ENCODE measurements around the gene PRR30. TPM values are rescaled to one million over a fixed set of nuclear protein-coding genes. Genes with fewer than 3 reads are reported as not detected.

The PRR30 gene
- polyA plus RNA-seq, 1 donor (not counting 4 experiments of a cell fraction or from before 2014, with no cell fraction given) = not detected

DNA sequence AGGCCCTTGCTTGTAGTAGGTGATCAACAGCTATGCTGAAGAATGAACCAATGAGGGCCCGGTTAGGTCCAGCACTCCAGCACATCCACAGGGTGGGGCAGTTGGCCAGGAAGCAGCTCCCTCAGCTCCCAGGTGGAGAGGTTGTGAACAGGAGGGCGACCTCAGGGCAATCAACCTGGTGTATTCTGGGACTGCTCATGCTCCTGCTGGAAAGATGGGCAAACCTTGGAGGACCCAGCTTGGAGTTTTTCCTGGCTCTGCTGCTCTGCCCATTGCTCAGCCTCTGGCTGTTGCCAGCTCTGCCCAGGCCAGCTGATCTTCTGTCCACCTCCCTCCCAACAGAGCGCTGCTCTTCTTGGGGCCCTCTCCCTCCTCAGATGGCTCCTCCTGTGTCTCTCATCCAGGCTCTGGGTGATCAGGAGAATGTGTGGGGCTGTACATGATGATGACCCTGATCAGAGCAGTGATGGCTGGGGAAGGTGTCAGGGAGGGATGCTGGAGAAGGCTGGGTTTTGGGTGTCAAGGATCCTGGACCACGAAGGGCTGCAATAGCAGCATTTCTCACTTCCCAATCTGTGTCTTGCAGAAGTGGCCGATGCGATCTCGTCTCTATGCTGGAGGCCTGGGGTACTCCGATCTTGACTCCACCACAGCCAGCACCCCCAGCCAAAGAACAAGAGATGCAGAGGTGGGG is 13.0 kb upstream of the PRR30 start:
- Histone ChIP-seq H3K9me1 (ENCODE audit: control insufficient read depth, extremely low read depth, insufficient read depth, low read length) (no peaks in the 10 kb centered on the region), H3K4me3 (ENCODE audit: control insufficient read depth in 2 of 3, extremely low read depth in 1 of 3, insufficient read depth in 2 of 3, low read depth in 1 of 3, low read length in 3 of 3) (no peak overlapping the region), H3K9ac (ENCODE audit: control insufficient read depth, extremely low read depth, insufficient read depth, low read length) (no peak overlapping the region), H4K20me1 (ENCODE audit: control insufficient read depth, extremely low read depth, insufficient read depth, low read length) (no peaks in the 10 kb centered on the region), H3K27me3 (ENCODE audit: control insufficient read depth, extremely low read depth, insufficient read depth, low read length) (peaks cover 7% of the 10 kb centered on the region), H2AFZ (ENCODE audit: control insufficient read depth, low read length) (no peak overlapping the region), H3K27ac (ENCODE audit: control insufficient read depth, insufficient read depth, low read length) (no peak overlapping the region), H3K4me1 (ENCODE audit: control insufficient read depth, extremely low read depth, insufficient read depth, low read length) (peaks cover 5% of the 10 kb centered on the region), H3K79me2 (ENCODE audit: control insufficient read depth, insufficient read depth, low read length) (no peaks in the 10 kb centered on the region), H3K9me3 (ENCODE audit: control insufficient read depth, low read depth, low read length) (no peaks in the 10 kb centered on the region), H3K36me3 (ENCODE audit: control insufficient read depth in 2 of 2, extremely low read depth in 1 of 2, insufficient read depth in 2 of 2, low read length in 2 of 2) (no peaks in the 10 kb centered on the region), H3K4me2 (ENCODE audit: control insufficient read depth, extremely low read depth, insufficient read depth, low read depth, low read length) (no peak overlapping the region)
- FAIRE-seq = no peak
- no peak for TF ChIP-seq EZH2 (IDR thresholded peaks at IDR 0.05; ENCODE audit: low read length)
- TF ChIP-seq, protein P1, sequence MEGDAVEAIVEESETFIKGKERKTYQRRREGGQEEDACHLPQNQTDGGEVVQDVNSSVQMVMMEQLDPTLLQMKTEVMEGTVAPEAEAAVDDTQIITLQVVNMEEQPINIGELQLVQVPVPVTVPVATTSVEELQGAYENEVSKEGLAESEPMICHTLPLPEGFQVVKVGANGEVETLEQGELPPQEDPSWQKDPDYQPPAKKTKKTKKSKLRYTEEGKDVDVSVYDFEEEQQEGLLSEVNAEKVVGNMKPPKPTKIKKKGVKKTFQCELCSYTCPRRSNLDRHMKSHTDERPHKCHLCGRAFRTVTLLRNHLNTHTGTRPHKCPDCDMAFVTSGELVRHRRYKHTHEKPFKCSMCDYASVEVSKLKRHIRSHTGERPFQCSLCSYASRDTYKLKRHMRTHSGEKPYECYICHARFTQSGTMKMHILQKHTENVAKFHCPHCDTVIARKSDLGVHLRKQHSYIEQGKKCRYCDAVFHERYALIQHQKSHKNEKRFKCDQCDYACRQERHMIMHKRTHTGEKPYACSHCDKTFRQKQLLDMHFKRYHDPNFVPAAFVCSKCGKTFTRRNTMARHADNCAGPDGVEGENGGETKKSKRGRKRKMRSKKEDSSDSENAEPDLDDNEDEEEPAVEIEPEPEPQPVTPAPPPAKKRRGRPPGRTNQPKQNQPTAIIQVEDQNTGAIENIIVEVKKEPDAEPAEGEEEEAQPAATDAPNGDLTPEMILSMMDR (optimal IDR thresholded peaks at IDR 0.05 in 1 of 3, IDR thresholded peaks at IDR 0.05 in 1 of 3, conservative IDR thresholded peaks at IDR 0.05 in 1 of 3; ENCODE audit: extremely low read depth in 1 of 3, insufficient read depth in 2 of 3, low read length in 3 of 3) = peak in 1 of 3 experiments; percentile 35
- dilution Hi-C loops (cut with MboI; ENCODE audit: extremely low pct_ligation_motif_present, low sequenced_read_pairs) = no loop called here
- no peak for DNase-seq (ENCODE audit: low read depth, low spot score)

DNA sequence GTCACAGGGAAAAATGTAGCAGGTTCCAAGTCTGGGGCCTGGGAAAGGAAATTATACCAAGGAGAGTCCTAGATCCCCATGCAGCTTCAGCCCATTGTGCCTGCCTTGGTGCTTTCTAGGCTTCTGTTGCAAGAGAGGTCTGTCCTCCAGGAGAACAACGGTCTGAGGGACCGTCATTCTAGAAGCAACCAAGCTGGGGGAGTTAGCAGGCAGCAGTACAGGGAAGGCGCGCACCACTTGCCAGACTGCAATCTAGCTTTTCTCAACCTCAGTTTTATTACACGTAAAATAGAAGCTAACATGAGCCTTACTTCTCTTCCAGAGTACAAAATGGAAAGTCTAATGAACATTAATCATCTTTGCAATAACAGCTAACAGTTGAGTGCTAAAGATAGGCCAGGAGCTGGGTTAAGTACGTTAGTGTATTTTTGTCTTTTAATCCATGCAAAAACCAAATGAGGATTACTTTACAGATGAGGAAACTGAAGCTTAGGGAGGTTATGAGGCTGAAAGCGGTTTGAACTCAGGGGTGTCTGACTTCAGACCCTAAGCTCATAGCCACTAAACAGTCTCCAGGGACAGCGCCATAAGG is 11.5 kb upstream of the PRR30 start:
- Histone ChIP-seq H3K27me3 (ENCODE audit: control insufficient read depth, extremely low read depth, insufficient read depth, low read length) (peaks cover 7% of the 10 kb centered on the region), H3K4me1 (ENCODE audit: control insufficient read depth, extremely low read depth, insufficient read depth, low read length) (peaks cover 5% of the 10 kb centered on the region), H3K36me3 (ENCODE audit: control insufficient read depth in 2 of 2, extremely low read depth in 1 of 2, insufficient read depth in 2 of 2, low read length in 2 of 2) (no peaks in the 10 kb centered on the region), H3K4me3 (ENCODE audit: control insufficient read depth in 2 of 3, extremely low read depth in 1 of 3, insufficient read depth in 2 of 3, low read depth in 1 of 3, low read length in 3 of 3) (no peak overlapping the region), H3K9ac (ENCODE audit: control insufficient read depth, extremely low read depth, insufficient read depth, low read length) (no peak overlapping the region), H3K27ac (ENCODE audit: control insufficient read depth, insufficient read depth, low read length) (no peak overlapping the region), H2AFZ (ENCODE audit: control insufficient read depth, low read length) (no peak overlapping the region), H4K20me1 (ENCODE audit: control insufficient read depth, extremely low read depth, insufficient read depth, low read length) (no peaks in the 10 kb centered on the region), H3K79me2 (ENCODE audit: control insufficient read depth, insufficient read depth, low read length) (no peaks in the 10 kb centered on the region), H3K9me1 (ENCODE audit: control insufficient read depth, extremely low read depth, insufficient read depth, low read length) (no peaks in the 10 kb centered on the region), H3K4me2 (ENCODE audit: control insufficient read depth, extremely low read depth, insufficient read depth, low read depth, low read length) (no peak overlapping the region), H3K9me3 (ENCODE audit: control insufficient read depth, low read depth, low read length) (no peaks in the 10 kb centered on the region)
- TF ChIP-seq EZH2 (IDR thresholded peaks at IDR 0.05; ENCODE audit: low read length) = no peak
- TF ChIP-seq, protein P1 (optimal IDR thresholded peaks at IDR 0.05 in 1 of 3, IDR thresholded peaks at IDR 0.05 in 1 of 3, conservative IDR thresholded peaks at IDR 0.05 in 1 of 3; ENCODE audit: extremely low read depth in 1 of 3, insufficient read depth in 2 of 3, low read length in 3 of 3) = no peak
- dilution Hi-C loops (cut with MboI; ENCODE audit: extremely low pct_ligation_motif_present, low sequenced_read_pairs) = no loop called here
- FAIRE-seq (no peak), DNase-seq (ENCODE audit: low read depth, low spot score) (no peak)
